HG03095 (cell line): Measurements from ENCODE around the gene IL34.
"Not testable (repeated sequence)": the region's sequence is repeated elsewhere in the genome, so short reads cannot be mapped to it uniquely, and the experiment has no call there.

Experiments used
- ATAC-seq: cut with Tn5 transposase; IDR thresholded peaks from one replicate; pipeline ENCODE4 v1.9.1; 2021; ENCODE audit warnings: moderate library complexity; ENCODE audit not compliant: unreplicated experiment

Gene IL34

GRCh38 chr16:70656712-70657263, 10.4 kb downstream of the IL34 start:
- ATAC-seq = no peak

GRCh38 chr16:70657956-70658355, 11.6 kb downstream of the IL34 start:
- no peak for ATAC-seq

GRCh38 chr16:70658921-70659320, 12.6 kb downstream of the IL34 start:
- no peak for ATAC-seq

- no peak for ATAC-seq
Observed at GRCh38 chr16:70659546-70659945, 13.2 kb downstream of the IL34 start.

- no peak for ATAC-seq
Observed at GRCh38 chr16:70659953-70660671, 13.8 kb downstream of the IL34 start.

- no peak for ATAC-seq
Observed at GRCh38 chr16:70660672-70661350, 14.5 kb downstream of the IL34 start.

GRCh38 chr16:70661534-70661917, 15.2 kb downstream of the IL34 start:
- ATAC-seq = no peak

- ATAC-seq = no peak
Observed at GRCh38 chr16:70661918-70662641, 15.7 kb downstream of the IL34 start.

- no peak for ATAC-seq
Observed at GRCh38 chr16:70662991-70663523, 16.7 kb downstream of the IL34 start.

GRCh38 chr16:70663524-70664324, 17.4 kb downstream of the IL34 start:
- no peak for ATAC-seq

- no peak for ATAC-seq
Observed at GRCh38 chr16:70664325-70665112, 18.2 kb downstream of the IL34 start.

GRCh38 chr16:70665113-70665694, 18.8 kb downstream of the IL34 start:
- ATAC-seq = no peak

- no peak for ATAC-seq
Observed at GRCh38 chr16:70665806-70666735, 19.7 kb downstream of the IL34 start.

- ATAC-seq = no peak
Observed at GRCh38 chr16:70670175-70670574, 23.8 kb downstream of the IL34 start.

- not testable (repeated sequence) for ATAC-seq
Observed at GRCh38 chr16:70670938-70671337, 24.6 kb downstream of the IL34 start.

- ATAC-seq = no peak
Observed at GRCh38 chr16:70674221-70675014, 28.1 kb downstream of the IL34 start.

GRCh38 chr16:70675851-70676513, 29.6 kb downstream of the IL34 start:
- no peak for ATAC-seq
